Measurements from ENCODE around the gene UBE3D. TPM values are rescaled to one million over a fixed set of nuclear protein-coding genes. Genes with fewer than 3 reads are reported as not detected.

The UBE3D gene
- total RNA-seq, 1 donor from 2014 or later: 11.3 TPM

- Histone ChIP-seq H3K4me3 (ENCODE audit: low read depth, low read length) (no peak overlapping the region), H3K27me3 (ENCODE audit: control insufficient read depth, insufficient read depth, low read length) (no peaks in the 10 kb centered on the region), H3K36me3 (ENCODE audit: control insufficient read depth, insufficient read depth, low read length) (no peaks in the 10 kb centered on the region)
- DNase-seq (ENCODE audit: low read depth): no peak
- no peak for FAIRE-seq
- no peak for TF ChIP-seq CTCF (IDR thresholded peaks at IDR 0.05; ENCODE audit: insufficient read depth, low read length, severe bottlenecking)
These were observed 108.3 kb downstream of the UBE3D start for GRCh38 chr6:82957171-82957867.

GRCh38 chr6:82955841-82956240 lies 109.8 kb downstream of the UBE3D start:
- no peak for TF ChIP-seq CTCF (IDR thresholded peaks at IDR 0.05; ENCODE audit: insufficient read depth, low read length, severe bottlenecking)
- Histone ChIP-seq H3K36me3 (ENCODE audit: control insufficient read depth, insufficient read depth, low read length) (no peaks in the 10 kb centered on the region), H3K4me3 (ENCODE audit: low read depth, low read length) (no peak overlapping the region), H3K27me3 (ENCODE audit: control insufficient read depth, insufficient read depth, low read length) (no peaks in the 10 kb centered on the region)
- FAIRE-seq: no peak
- DNase-seq (ENCODE audit: low read depth): peak; percentile 75

- no peak overlapping the region for H3K4me3 ChIP-seq (ENCODE audit: low read depth, low read length)
- FAIRE-seq (no peak), DNase-seq (ENCODE audit: low read depth) (peak; percentile 42)
- no peaks in the 10 kb centered on the region for H3K36me3 ChIP-seq (ENCODE audit: control insufficient read depth, insufficient read depth, low read length)
- H3K27me3 ChIP-seq (ENCODE audit: control insufficient read depth, insufficient read depth, low read length): no peaks in the 10 kb centered on the region
- no peak for TF ChIP-seq CTCF (IDR thresholded peaks at IDR 0.05; ENCODE audit: insufficient read depth, low read length, severe bottlenecking)
These were observed 110.6 kb downstream of the UBE3D start for GRCh38 chr6:82954937-82955577.

GRCh38 chr6:82954356-82954755 lies 111.3 kb downstream of the UBE3D start:
- Histone ChIP-seq H3K27me3 (ENCODE audit: control insufficient read depth, insufficient read depth, low read length) (no peaks in the 10 kb centered on the region), H3K36me3 (ENCODE audit: control insufficient read depth, insufficient read depth, low read length) (no peaks in the 10 kb centered on the region), H3K4me3 (ENCODE audit: low read depth, low read length) (no peak overlapping the region)
- FAIRE-seq (no peak), DNase-seq (ENCODE audit: low read depth) (no peak)
- TF ChIP-seq CTCF (IDR thresholded peaks at IDR 0.05; ENCODE audit: insufficient read depth, low read length, severe bottlenecking): no peak

GRCh38 chr6:82953871-82954270 lies 111.8 kb downstream of the UBE3D start:
- DNase-seq (ENCODE audit: low read depth) (no peak), FAIRE-seq (no peak)
- H3K4me3 ChIP-seq (ENCODE audit: low read depth, low read length): no peak overlapping the region
- no peak for TF ChIP-seq CTCF (IDR thresholded peaks at IDR 0.05; ENCODE audit: insufficient read depth, low read length, severe bottlenecking)
- no peaks in the 10 kb centered on the region for H3K27me3 ChIP-seq (ENCODE audit: control insufficient read depth, insufficient read depth, low read length)
- no peaks in the 10 kb centered on the region for H3K36me3 ChIP-seq (ENCODE audit: control insufficient read depth, insufficient read depth, low read length)

All from bronchial epithelial cell (primary cell).